SIG-M5 treated with dmso at 0.1 percent for 504 hours (cell line): Measurements from ENCODE around the gene NTM.

Experiments used
- DNase-seq: peaks from one replicate; lab custom pipeline; 2025; ENCODE audit not compliant: unreplicated experiment; lab: John Stamatoyannopoulos, UW

NTM gene

GRCh38 chr11:131807876-131808275 lies 437.5 kb downstream of the NTM start:
- DNase-seq, result no peak

GRCh38 chr11:131808470-131808869 lies 438.1 kb downstream of the NTM start:
- no peak for DNase-seq

DNA sequence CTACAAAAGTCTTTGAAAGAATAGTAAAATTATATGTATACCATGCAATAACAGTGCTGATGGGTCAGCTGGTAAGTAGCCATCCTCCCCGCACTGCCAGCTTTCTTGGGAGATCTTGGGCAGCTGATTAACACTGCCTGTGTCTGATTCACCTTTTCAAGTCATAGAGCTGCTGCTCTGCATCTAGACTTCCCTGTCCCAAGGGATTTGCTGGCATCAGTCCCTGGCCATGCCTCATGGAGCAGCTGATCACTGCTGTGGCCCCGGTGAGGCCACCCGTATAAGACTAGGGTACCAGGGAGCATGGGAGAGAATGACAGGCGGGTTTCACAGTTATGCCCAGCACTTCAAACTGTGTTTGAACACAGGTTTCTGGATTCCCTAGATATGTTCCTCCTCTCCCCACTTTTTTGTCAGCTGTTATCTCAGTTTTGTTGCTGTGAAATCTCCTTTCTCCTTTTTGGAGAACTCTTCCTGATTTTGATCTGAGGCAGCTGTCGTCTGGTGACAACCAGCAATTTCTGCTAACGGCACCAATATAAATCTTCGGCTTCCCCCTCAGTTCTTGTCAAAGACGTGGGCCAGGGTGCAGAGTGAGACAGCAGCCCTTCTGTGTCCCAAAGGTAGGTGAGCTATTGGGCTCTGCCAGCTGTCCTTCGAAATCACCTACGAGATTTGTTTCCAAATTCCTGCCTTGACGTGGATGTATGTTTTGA lies 438.9 kb downstream of the NTM start:
- DNase-seq, result no peak

GRCh38 chr11:131810541-131810940 lies 440.1 kb downstream of the NTM start:
- no peak for DNase-seq

DNA sequence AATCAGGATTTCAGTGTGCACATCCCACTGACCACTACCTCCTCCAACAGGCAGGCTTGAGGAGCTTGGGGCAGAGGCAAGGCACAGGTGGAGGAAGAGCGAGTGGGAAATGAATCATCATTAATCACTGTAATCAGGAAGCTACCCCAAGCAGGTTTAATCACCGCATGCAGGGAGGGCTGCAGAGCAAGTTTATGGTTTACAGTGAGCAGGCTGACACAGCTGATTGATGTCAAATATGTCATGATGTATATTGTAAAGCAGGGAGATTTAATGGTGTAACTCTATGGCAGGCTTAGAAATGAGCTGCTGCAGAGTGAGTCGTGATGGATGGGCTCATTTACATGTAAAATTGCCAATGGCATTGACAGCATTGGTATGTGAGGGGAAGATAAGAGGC lies 441.0 kb downstream of the NTM start:
- DNase-seq, result no peak

DNA sequence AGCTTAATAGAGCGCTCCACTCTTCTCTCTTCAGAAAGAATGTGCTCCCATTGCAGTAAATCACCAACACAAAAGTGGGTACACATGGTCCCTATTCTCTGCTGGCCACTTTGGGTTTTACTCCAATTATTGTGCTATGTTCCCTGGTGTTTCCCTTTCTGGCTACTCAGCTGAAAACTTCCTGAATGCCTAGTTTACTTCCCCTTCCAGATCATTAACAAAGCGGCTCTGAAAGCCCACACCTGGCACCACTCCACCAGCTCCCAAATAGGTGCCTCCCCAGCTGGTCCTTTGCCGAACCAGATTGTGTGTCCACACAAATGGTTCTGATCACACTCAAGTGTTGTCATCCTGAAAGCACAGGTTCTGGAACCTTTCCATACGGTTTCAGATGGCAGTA lies 443.7 kb downstream of the NTM start:
- no peak for DNase-seq

GRCh38 chr11:131815590-131815989 lies 445.2 kb downstream of the NTM start:
- no peak for DNase-seq

DNA sequence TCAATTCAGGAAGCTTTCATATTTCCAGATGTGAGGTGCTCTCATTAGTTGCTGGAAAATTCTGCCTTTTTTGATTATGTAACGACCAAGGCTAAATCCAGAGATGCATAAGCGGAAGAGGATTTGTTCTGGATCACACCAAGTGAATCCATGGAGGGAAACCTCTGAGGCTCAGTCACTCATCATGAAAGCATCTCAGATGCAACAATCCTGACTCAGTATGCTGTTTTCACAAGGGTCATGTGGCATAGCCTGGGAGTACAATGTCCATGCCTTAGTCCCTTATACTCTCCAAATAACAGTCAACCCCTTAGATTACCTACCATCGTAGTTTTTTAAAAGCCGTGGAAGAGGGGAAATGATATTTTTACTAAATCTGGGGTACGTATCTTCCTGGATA lies 445.6 kb downstream of the NTM start:
- no peak for DNase-seq

- no peak for DNase-seq
These were observed 447.3 kb downstream of the NTM start for GRCh38 chr11:131817687-131818188.

DNA sequence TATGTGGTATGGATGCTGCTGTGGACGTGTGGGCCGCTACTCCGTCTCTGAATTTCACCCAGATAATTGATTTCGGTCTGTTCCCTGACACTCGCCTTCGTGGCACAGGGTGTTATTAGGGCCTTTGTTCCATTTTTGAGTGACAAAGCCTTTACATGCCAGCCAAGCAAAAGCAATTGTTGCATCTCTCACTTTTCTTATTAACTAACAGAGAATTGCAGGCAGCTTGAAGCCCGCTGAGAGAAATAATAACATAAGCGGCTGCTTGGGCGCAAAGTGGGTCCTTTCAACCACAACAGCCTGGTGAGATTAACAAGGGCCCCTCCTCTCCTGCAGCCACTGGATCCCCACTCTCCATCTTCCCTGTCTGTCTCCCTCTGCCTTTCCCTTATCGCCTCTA lies 449.4 kb downstream of the NTM start:
- no peak for DNase-seq

GRCh38 chr11:131822506-131822905 lies 452.1 kb downstream of the NTM start:
- DNase-seq, result no peak

- DNase-seq, result no peak
These were observed 453.4 kb downstream of the NTM start for GRCh38 chr11:131823772-131824171.

DNA sequence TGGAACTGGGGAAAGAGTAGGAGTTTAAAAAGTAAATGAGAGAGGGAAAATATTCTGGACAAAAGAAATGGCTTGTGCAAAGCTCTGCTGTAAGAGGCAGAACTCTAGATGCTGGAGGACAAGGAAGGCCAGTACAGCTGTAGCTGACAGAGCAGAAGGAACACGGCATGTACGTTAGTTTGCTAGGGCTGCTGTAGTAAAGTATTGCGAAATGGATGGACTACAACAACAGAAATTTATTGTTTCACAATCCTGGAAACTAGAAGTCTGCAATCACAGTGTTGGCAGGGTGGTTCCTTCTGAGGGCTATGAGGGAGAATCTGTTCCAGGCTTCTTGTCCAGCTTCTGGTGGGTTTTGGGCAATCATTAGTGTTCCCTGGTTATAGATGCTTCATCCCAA lies 454.4 kb downstream of the NTM start:
- no peak for DNase-seq

GRCh38 chr11:131827430-131827829 lies 457.0 kb downstream of the NTM start:
- DNase-seq, result no peak

GRCh38 chr11:131829725-131830124 lies 459.3 kb downstream of the NTM start:
- no peak for DNase-seq

- no peak for DNase-seq
These were observed 461.7 kb downstream of the NTM start for GRCh38 chr11:131832079-131832478.

DNA sequence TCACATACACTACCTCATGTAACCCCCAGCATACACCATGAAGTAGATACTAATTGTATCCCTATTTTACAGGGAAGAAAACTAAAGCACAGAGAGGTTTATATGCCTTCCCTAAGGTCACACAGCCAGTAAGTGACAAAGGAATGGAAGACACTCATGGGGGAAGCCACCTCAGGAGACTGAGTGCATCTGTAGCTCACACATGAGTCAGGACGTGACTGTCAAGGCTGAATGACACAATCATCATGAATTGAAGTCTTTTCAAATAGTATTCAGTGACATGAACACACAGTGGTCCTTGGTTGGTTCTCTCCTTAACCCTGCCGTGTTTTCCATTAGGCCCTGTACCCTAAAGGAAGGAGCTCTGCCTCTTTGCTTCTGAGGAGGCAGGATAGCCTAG lies 463.0 kb downstream of the NTM start:
- DNase-seq, result no peak

- no peak for DNase-seq
These were observed 467.1 kb downstream of the NTM start for GRCh38 chr11:131837562-131837961.

- DNase-seq, result no peak
These were observed 467.6 kb downstream of the NTM start for GRCh38 chr11:131838016-131838415.

- no peak for DNase-seq
These were observed 468.9 kb downstream of the NTM start for GRCh38 chr11:131839326-131839725.

GRCh38 chr11:131840545-131840944 lies 470.1 kb downstream of the NTM start:
- no peak for DNase-seq

- DNase-seq, result no peak
These were observed 470.6 kb downstream of the NTM start for GRCh38 chr11:131841028-131841427.

DNA sequence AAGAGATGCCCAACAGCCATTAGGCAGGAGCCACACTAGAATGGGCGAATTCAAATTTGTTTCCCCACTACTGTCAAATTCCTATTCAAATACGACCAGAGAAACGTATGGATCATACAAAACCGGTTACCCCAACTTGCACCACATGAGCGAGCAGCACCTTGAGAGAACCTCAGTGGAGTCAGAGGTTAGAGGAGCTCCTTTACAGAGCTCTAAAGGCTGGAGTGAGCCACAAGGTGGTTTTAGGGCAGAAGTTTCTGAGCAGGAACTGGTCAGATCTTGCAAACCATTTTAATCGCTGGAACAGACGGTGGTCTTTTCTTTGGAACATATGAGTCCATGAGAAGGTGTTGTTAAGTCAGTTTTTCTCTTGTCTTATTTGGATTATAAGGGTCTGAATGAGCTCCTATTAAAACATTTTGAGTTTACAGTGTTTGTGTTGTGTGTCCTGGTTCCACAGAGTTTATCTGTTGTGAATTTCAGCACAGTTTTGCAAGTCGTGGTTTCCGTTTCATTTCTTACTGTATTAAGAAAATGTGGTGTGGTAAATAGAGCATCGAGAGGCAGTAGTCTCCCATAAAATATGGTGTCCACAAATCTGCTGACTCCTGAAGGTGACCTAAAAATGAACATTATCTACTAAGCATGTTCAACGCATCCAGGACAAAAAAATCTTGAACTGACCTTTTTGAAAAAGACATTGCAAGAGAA lies 471.7 kb downstream of the NTM start:
- no peak for DNase-seq
